Neural cell (in vitro differentiated cells): ENCODE measurements around the gene LZTFL1.

Source experiments
- EP300 ChIP-seq: fragments of 450-650 bp; conservative IDR thresholded peaks from 2 replicates; pipeline ENCODE4 v1.6.1; 2014; ENCODE audit warnings: antibody characterized with exemption, mild to moderate bottlenecking, moderate library complexity; ENCODE audit not compliant: poor library complexity, severe bottlenecking
- EZH2 ChIP-seq: fragments of 200-600, 300-800 bp; shearing (Covaris generic), sonication (generic); IDR thresholded peaks from 2 replicates; pipeline ENCODE4 v1.6.1; 2014; ENCODE audit warnings: antibody characterized with exemption, low read length, borderline replicate concordance, mild to moderate bottlenecking; ENCODE audit not compliant: insufficient read depth, poor library complexity, severe bottlenecking
- MXI1 ChIP-seq: fragments of 450-650 bp; conservative IDR thresholded peaks from 2 replicates; pipeline ENCODE4 v1.6.1; 2014; ENCODE audit warnings: antibody characterized with exemption, mild to moderate bottlenecking; ENCODE audit not compliant: poor library complexity, severe bottlenecking
- POLR2AphosphoS5 ChIP-seq: IDR thresholded peaks from 2 replicates; pipeline ENCODE4 v1.6.1; 2012
- RAD21 ChIP-seq: fragments of 450-650 bp; conservative IDR thresholded peaks from 2 replicates; pipeline ENCODE4 v1.6.1; 2014; ENCODE audit warnings: antibody characterized with exemption, mild to moderate bottlenecking, moderate library complexity
- SMC3 ChIP-seq: fragments of 450-650 bp; conservative IDR thresholded peaks from 2 replicates; pipeline ENCODE4 v1.6.1; 2014; ENCODE audit warnings: antibody characterized with exemption, mild to moderate bottlenecking, moderate library complexity; ENCODE audit not compliant: poor library complexity
- TF ChIP-seq, protein P1 (sequence below): fragments of 450-650 bp; IDR thresholded peaks from 2 replicates; pipeline ENCODE4 v1.5.1; 2014; ENCODE audit warnings: antibody characterized with exemption, mild to moderate bottlenecking, moderate library complexity; ENCODE audit not compliant: poor library complexity, severe bottlenecking
- TF ChIP-seq, protein P2 (sequence below): IDR thresholded peaks from 2 replicates; pipeline ENCODE4 v1.6.1; 2012; ENCODE audit warnings: borderline replicate concordance

DNA sequence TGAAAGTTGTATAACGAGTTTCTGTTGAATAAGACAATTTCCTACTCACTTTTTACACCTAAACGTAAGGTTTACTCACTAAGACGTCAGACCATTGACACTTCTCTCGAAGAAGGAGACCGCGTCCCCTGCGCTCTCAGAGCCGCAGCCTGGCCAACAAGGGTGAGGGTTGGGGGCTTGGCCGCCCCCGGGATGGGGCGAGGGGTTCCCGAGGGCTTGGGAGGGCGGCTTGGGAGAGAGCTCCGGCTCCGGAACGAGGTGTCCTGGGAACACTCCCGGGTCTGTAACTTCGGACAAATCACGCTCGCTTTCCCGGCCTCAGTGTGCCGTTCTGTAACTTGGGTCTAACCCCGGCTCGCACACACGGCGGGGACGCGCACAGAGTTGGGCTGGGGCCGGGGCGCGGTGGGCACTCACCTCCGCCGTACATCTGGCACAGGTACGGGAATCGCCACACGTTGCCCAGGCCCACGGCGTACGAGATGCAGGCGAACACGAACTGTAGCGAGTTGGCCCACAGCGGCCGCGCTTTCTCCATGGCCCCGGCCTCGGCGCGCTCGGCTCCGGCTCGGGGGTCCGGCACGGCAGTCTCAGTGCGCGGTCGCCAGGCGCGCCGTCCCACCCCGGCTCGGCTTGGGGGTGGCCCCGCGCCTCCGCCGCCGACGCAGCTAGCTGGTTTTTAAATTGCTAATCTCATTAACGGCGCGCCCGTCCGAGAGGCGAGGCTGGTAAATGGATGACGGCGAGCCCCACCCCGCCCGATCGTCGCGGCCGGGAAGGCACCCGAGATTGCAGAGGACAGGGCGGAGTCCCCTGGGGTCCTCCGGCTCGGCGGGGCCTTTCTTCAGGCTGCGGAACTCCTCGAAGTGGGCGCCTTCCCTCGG is 45.8 kb downstream of the LZTFL1 start, which contains the start of gene SLC6A20:
- TF ChIP-seq EZH2 (no peak), POLR2AphosphoS5 (no peak), RAD21 (no peak), EP300 (no peak), SMC3 (no peak), MXI1 (no peak)
- TF ChIP-seq, protein P1, sequence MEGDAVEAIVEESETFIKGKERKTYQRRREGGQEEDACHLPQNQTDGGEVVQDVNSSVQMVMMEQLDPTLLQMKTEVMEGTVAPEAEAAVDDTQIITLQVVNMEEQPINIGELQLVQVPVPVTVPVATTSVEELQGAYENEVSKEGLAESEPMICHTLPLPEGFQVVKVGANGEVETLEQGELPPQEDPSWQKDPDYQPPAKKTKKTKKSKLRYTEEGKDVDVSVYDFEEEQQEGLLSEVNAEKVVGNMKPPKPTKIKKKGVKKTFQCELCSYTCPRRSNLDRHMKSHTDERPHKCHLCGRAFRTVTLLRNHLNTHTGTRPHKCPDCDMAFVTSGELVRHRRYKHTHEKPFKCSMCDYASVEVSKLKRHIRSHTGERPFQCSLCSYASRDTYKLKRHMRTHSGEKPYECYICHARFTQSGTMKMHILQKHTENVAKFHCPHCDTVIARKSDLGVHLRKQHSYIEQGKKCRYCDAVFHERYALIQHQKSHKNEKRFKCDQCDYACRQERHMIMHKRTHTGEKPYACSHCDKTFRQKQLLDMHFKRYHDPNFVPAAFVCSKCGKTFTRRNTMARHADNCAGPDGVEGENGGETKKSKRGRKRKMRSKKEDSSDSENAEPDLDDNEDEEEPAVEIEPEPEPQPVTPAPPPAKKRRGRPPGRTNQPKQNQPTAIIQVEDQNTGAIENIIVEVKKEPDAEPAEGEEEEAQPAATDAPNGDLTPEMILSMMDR = no peak
- TF ChIP-seq, protein P2, sequence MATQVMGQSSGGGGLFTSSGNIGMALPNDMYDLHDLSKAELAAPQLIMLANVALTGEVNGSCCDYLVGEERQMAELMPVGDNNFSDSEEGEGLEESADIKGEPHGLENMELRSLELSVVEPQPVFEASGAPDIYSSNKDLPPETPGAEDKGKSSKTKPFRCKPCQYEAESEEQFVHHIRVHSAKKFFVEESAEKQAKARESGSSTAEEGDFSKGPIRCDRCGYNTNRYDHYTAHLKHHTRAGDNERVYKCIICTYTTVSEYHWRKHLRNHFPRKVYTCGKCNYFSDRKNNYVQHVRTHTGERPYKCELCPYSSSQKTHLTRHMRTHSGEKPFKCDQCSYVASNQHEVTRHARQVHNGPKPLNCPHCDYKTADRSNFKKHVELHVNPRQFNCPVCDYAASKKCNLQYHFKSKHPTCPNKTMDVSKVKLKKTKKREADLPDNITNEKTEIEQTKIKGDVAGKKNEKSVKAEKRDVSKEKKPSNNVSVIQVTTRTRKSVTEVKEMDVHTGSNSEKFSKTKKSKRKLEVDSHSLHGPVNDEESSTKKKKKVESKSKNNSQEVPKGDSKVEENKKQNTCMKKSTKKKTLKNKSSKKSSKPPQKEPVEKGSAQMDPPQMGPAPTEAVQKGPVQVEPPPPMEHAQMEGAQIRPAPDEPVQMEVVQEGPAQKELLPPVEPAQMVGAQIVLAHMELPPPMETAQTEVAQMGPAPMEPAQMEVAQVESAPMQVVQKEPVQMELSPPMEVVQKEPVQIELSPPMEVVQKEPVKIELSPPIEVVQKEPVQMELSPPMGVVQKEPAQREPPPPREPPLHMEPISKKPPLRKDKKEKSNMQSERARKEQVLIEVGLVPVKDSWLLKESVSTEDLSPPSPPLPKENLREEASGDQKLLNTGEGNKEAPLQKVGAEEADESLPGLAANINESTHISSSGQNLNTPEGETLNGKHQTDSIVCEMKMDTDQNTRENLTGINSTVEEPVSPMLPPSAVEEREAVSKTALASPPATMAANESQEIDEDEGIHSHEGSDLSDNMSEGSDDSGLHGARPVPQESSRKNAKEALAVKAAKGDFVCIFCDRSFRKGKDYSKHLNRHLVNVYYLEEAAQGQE = no peak
